ENCODE data around the gene GOLGA8H.
A peak's percentile ranks its signal among the peaks of the same experiment; 100 is the strongest.
"Not testable (repeated sequence)": the region's sequence is repeated elsewhere in the genome, so short reads cannot be mapped to it uniquely, and the experiment has no call there.

The GOLGA8H gene

GRCh38 chr15:30603796-30604195 is at the start of gene GOLGA8H:
TSS of gene GOLGA8H (plus strand) at chr15:30604028. CDS start at chr15:30604126, 98 bp downstream.
- not testable (repeated sequence) for DNase-seq

- DNase-seq: not testable (repeated sequence)
Observed at GRCh38 chr15:30566949-30567348, 36.9 kb upstream of the GOLGA8H start.

- DNase-seq: not testable (repeated sequence)
Observed at GRCh38 chr15:30573012-30573491, 30.8 kb upstream of the GOLGA8H start.

- not testable (repeated sequence) for DNase-seq
Observed at GRCh38 chr15:30579394-30579970, 24.3 kb upstream of the GOLGA8H start.

GRCh38 chr15:30580716-30581115 is 23.1 kb upstream of the GOLGA8H start:
- DNase-seq: not testable (repeated sequence)

GRCh38 chr15:30598953-30599352 is 4.9 kb upstream of the GOLGA8H start:
- peak in 1 of 2 donors; percentile 16 for DNase-seq

- not testable (repeated sequence) for DNase-seq
Observed at GRCh38 chr15:30612271-30612670, 8.4 kb downstream of the GOLGA8H start.

GRCh38 chr15:30621342-30621741 is 17.5 kb downstream of the GOLGA8H start:
- DNase-seq: not testable (repeated sequence)

- peak; percentile 94 to 97 for DNase-seq
Observed at GRCh38 chr15:30625436-30626193, 21.8 kb downstream of the GOLGA8H start, which contains the start of gene ARHGAP11B. TSS of gene ARHGAP11B (plus strand) at chr15:30626128.

GRCh38 chr15:30626194-30626565 is 22.4 kb downstream of the GOLGA8H start:
- not testable (repeated sequence) for DNase-seq

GRCh38 chr15:30626632-30627031 is 22.8 kb downstream of the GOLGA8H start:
- not testable (repeated sequence) for DNase-seq

- no peak for DNase-seq
Observed at GRCh38 chr15:30650012-30650929, 46.4 kb downstream of the GOLGA8H start.

- DNase-seq: peak in 1 of 2 donors; percentile 39
Observed at GRCh38 chr15:30661154-30661553, 57.3 kb downstream of the GOLGA8H start.

Measured in CD4-positive, alpha-beta T cell treated with Interleukin-1 beta for 1 hour (primary cell).